Measurements from ENCODE around the gene NFATC3.

Gene NFATC3

GRCh38 chr16:68230176-68230571 lies 145.0 kb downstream of the NFATC3 start:
- no peak for DNase-seq (ENCODE audit: low read depth in 2 of 2)

- DNase-seq (ENCODE audit: low read depth in 2 of 2), result no peak
Observed at GRCh38 chr16:68230956-68231355, 145.8 kb downstream of the NFATC3 start.

GRCh38 chr16:68231384-68232136 lies 146.4 kb downstream of the NFATC3 start:
- DNase-seq (ENCODE audit: low read depth in 2 of 2), result no peak

GRCh38 chr16:68232335-68232734 lies 147.2 kb downstream of the NFATC3 start:
- no peak for DNase-seq (ENCODE audit: low read depth in 2 of 2)

GRCh38 chr16:68233085-68233834 lies 148.1 kb downstream of the NFATC3 start:
- DNase-seq (ENCODE audit: low read depth in 2 of 2), result no peak

- no peak for DNase-seq (ENCODE audit: low read depth in 2 of 2)
Observed at GRCh38 chr16:68233835-68234187, 148.6 kb downstream of the NFATC3 start.

- no peak for DNase-seq (ENCODE audit: low read depth in 2 of 2)
Observed at GRCh38 chr16:68234188-68235107, 149.3 kb downstream of the NFATC3 start.

- DNase-seq (ENCODE audit: low read depth in 2 of 2), result no peak
Observed at GRCh38 chr16:68235108-68235886, 150.1 kb downstream of the NFATC3 start.

- no peak for DNase-seq (ENCODE audit: low read depth in 2 of 2)
Observed at GRCh38 chr16:68235887-68236136, 150.6 kb downstream of the NFATC3 start, which contains the start of gene ESRP2. ESRP2 (minus strand) TSS chr16:68236127; CDS start chr16:68236045, 82 bp downstream.

- peak in 1 of 2 donors; percentile 48 for DNase-seq (ENCODE audit: low read depth in 2 of 2)
Observed at GRCh38 chr16:68236137-68236825, 151.1 kb downstream of the NFATC3 start.

GRCh38 chr16:68236826-68237242 lies 151.7 kb downstream of the NFATC3 start:
- DNase-seq (ENCODE audit: low read depth in 2 of 2), result no peak

GRCh38 chr16:68237243-68238028 lies 152.3 kb downstream of the NFATC3 start:
- peak; percentile 80 to 85 for DNase-seq (ENCODE audit: low read depth in 2 of 2)

- DNase-seq (ENCODE audit: low read depth in 2 of 2), result no peak
Observed at GRCh38 chr16:68238029-68238345, 152.8 kb downstream of the NFATC3 start.

GRCh38 chr16:68242085-68242484 lies 156.9 kb downstream of the NFATC3 start:
- no peak for DNase-seq (ENCODE audit: low read depth in 2 of 2)

GRCh38 chr16:68242926-68243858 lies 158.0 kb downstream of the NFATC3 start:
- no peak for DNase-seq (ENCODE audit: low read depth in 2 of 2)

- no peak for DNase-seq (ENCODE audit: low read depth in 2 of 2)
Observed at GRCh38 chr16:68244481-68244902, 159.3 kb downstream of the NFATC3 start.

GRCh38 chr16:68244903-68245853 lies 160.0 kb downstream of the NFATC3 start, which contains the start of gene PLA2G15:
PLA2G15 (plus strand) TSS chr16:68245373; CDS start chr16:68245427, 54 bp downstream.
- DNase-seq (ENCODE audit: low read depth in 2 of 2), result peak; percentile 93 to 95

- DNase-seq (ENCODE audit: low read depth in 2 of 2), result no peak
Observed at GRCh38 chr16:68246121-68246520, 161.0 kb downstream of the NFATC3 start.

Data from stimulated activated CD8-positive, alpha-beta memory T cell treated with anti-CD3 and anti-CD28 coated beads, Interleukin-7, amount 100 ng/mL, for 4 hours (primary cell).